ENCODE data around the gene CDH1. TPM values are rescaled to one million over a fixed set of nuclear protein-coding genes. Genes with fewer than 3 reads are reported as not detected.

CDH1 gene
- total and polyA plus RNA-seq, 10 donors: 5.2 to 35.9 (median 10.9) TPM

DNA sequence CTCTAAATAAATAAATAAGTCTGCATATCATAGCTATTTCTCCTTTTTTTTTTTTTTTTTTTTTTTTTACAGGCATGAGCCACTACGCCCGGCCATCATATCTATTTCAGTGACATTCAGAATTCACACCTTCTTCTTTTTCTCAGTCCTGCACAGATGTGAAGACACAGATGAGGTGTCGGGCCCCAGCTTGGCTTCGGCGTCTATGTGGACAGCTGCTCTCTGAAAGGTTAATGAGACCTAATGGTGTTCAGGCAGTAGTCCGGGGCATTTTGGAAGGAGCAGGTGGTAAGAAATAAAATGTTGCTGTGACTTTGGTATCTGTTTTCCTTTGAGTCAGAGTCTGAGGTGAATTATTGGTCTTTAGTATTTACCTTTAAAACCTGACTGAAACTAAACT, 129.8 kb downstream of the CDH1 start:
- intact Hi-C loops (cut with DNase I; ENCODE audit: low total_unique reads): no loop called here
- no peak overlapping the region for H3K27ac ChIP-seq
- H3K4me3 ChIP-seq: no peak overlapping the region
- WGBS, 5 donors: 84 to 95% (median 88%) methylated on average over 6 of the region's 6 CpGs
- H3K27me3 ChIP-seq (replicated peaks in 1 of 7): no peaks in the 10 kb centered on the region
- H3K4me1 ChIP-seq: no peaks in the 10 kb centered on the region
- DNase-seq: no peak
- H3K36me3 ChIP-seq: peaks cover 0 to 95% (median 29%) of the 10 kb centered on the region in 6 donors
- H3K9me3 ChIP-seq: peaks cover 0 to 3% (median 0%) of the 10 kb centered on the region in 8 donors
- TF ChIP-seq POLR2A (IDR thresholded peaks at IDR 0.05): no peak
- TF ChIP-seq, protein P1, sequence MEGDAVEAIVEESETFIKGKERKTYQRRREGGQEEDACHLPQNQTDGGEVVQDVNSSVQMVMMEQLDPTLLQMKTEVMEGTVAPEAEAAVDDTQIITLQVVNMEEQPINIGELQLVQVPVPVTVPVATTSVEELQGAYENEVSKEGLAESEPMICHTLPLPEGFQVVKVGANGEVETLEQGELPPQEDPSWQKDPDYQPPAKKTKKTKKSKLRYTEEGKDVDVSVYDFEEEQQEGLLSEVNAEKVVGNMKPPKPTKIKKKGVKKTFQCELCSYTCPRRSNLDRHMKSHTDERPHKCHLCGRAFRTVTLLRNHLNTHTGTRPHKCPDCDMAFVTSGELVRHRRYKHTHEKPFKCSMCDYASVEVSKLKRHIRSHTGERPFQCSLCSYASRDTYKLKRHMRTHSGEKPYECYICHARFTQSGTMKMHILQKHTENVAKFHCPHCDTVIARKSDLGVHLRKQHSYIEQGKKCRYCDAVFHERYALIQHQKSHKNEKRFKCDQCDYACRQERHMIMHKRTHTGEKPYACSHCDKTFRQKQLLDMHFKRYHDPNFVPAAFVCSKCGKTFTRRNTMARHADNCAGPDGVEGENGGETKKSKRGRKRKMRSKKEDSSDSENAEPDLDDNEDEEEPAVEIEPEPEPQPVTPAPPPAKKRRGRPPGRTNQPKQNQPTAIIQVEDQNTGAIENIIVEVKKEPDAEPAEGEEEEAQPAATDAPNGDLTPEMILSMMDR (IDR thresholded peaks at IDR 0.05 in 8 of 11, conservative IDR thresholded peaks at IDR 0.05 in 3 of 11): no peak
- TF ChIP-seq POLR2AphosphoS5 (IDR thresholded peaks at IDR 0.05): no peak

DNA sequence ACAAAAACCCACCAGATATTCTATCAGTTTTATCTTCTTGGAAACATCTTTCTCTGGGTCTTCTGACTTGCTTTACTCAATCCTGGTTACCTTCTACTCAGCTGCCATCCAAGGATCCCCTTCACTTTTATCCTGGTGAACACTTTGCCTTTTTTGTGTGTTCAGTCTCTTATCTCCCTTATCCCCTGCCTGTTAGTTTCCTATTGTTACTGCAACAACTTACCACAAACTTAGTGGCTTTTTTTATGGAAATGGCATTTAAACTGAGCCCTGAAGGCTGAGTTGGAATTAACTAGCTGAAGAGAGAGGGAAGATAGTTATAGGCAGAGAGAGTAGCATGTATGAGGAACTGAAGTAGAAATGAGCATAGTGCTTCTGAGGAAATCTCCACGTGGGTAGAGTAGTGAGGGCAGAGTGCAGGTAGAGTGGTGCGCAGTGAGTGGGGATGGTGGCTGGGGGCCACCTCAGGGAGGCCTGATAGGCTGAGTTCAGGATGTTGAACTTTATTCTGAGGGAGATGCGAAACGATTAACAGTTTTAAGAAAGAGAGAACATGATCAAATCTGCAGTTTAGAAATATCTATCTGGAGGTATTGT, 132.5 kb downstream of the CDH1 start:
- intact Hi-C loops (cut with DNase I; ENCODE audit: low total_unique reads): loop anchor here (10.0 kb wide), 1 partner anchor 75 kb away; no protein-coding TSS in a partner anchor
- Histone ChIP-seq H3K4me1 (no peaks in the 10 kb centered on the region), H3K27me3 (replicated peaks in 1 of 7) (no peaks in the 10 kb centered on the region), H3K27ac (no peak overlapping the region), H3K9me3 (peaks cover 0 to 3% (median 0%) of the 10 kb centered on the region in 8 donors), H3K4me3 (no peak overlapping the region), H3K36me3 (peaks cover 0 to 95% (median 24%) of the 10 kb centered on the region in 6 donors)
- 81 to 89% (median 85%) methylated on average over 4 of the region's 4 CpGs for WGBS, 5 donors
- TF ChIP-seq POLR2A (IDR thresholded peaks at IDR 0.05) (no peak), POLR2AphosphoS5 (IDR thresholded peaks at IDR 0.05) (no peak)
- TF ChIP-seq, protein P1 (IDR thresholded peaks at IDR 0.05 in 8 of 11, conservative IDR thresholded peaks at IDR 0.05 in 3 of 11): no peak
- no peak for DNase-seq

DNA sequence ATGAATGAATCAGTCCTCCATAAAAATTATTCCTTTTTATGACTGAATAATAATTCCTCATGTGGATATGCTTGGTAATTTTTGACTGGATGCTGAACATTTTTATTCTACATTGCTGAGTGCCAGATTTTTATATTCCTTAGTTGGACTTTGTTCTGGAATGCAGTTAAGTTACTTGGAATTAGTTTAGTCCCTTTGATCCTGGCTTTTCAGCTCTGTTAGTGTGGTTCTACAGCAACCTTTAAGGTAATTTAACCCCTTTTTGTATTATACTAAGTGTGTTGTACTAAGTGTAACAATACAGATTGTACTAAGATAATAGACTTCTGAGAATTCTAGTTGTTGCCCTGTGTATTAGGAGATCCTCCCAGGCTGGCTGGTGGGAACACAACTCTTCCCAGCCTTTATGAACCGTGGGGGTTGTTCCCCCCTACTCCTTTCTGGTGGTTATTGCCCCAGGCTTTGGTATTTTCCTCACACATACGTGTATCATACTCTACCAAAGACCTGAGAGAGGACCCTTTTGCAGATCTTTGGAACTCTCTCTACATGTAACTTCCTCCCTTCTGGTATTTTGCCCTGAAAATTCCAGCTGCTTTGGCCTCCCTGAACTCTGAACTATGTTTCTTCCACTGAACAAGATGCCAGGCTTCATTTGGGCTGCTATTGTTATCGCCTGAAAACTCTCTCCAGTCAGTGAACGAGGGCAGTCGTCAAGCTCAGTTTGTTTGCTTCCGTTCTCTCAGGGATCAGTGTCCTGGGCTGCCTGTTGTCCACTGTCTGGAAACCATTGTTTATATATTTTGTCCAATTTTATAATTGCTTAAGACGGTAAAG, 136.8 kb downstream of the CDH1 start:
- Histone ChIP-seq H3K36me3 (peaks cover 0 to 100% (median 56%) of the 10 kb centered on the region in 6 donors), H3K4me1 (no peaks in the 10 kb centered on the region), H3K27ac (no peak overlapping the region), H3K9me3 (peaks cover 0 to 3% (median 0%) of the 10 kb centered on the region in 8 donors), H3K27me3 (replicated peaks in 1 of 7) (no peaks in the 10 kb centered on the region), H3K4me3 (no peak overlapping the region)
- TF ChIP-seq POLR2AphosphoS5 (IDR thresholded peaks at IDR 0.05) (no peak), POLR2A (IDR thresholded peaks at IDR 0.05) (no peak)
- TF ChIP-seq, protein P1 (IDR thresholded peaks at IDR 0.05 in 8 of 11, conservative IDR thresholded peaks at IDR 0.05 in 3 of 11): no peak
- intact Hi-C loops (cut with DNase I; ENCODE audit: low total_unique reads): loop anchor here (10.0 kb wide), 1 partner anchor 71 kb away; no protein-coding TSS in a partner anchor
- DNase-seq: no peak
- WGBS, 5 donors: 90 to 96% (median 96%) methylated on average over 7 of the region's 7 CpGs

DNA sequence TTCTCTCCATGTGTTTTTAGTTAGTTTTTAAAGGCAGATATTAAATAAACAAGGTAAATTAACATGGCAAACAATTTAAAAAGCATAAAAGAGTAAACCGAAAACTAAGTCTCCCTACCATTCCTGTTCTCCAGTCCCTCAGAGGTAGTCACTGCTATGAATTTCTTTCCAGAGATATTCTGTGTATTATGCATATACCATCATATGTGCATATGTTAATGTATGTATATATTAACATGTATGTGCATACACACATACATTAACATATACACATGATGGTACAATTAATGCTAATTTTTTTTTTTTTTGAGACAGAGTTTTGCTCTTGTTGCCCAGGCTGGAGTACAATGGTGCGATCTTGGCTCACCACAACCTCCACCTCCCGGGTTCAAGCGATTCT, 138.8 kb downstream of the CDH1 start:
- Histone ChIP-seq H3K9me3 (no peaks in the 10 kb centered on the region), H3K36me3 (peaks cover 3 to 100% (median 71%) of the 10 kb centered on the region in 6 donors), H3K4me1 (no peaks in the 10 kb centered on the region), H3K4me3 (no peak overlapping the region), H3K27me3 (replicated peaks in 1 of 7) (no peaks in the 10 kb centered on the region), H3K27ac (no peak overlapping the region)
- WGBS, 5 donors: 95 to 100% (median 99%) methylated on average over 2 to 4 of the region's 4 CpGs
- DNase-seq: no peak
- intact Hi-C loops (cut with DNase I; ENCODE audit: low total_unique reads): loop anchor here (10.0 kb wide), 1 partner anchor 69 kb away; no protein-coding TSS in a partner anchor
- no peak for TF ChIP-seq POLR2AphosphoS5 (IDR thresholded peaks at IDR 0.05)
- no peak for TF ChIP-seq POLR2A (IDR thresholded peaks at IDR 0.05)
- TF ChIP-seq, protein P1 (IDR thresholded peaks at IDR 0.05 in 8 of 11, conservative IDR thresholded peaks at IDR 0.05 in 3 of 11): no peak

Data from spleen (tissue), 11 donors.